Sigmoid colon (tissue), 7 donors: Measurements from ENCODE around the gene APOL6. TPM values are rescaled to one million over a fixed set of nuclear protein-coding genes. Genes with fewer than 3 reads are reported as not detected.

ENCODE experiments used
- DNase-seq: peaks from one replicate; pipeline ENCODE4 v3.0.0-alpha.2; 2019
- H3K27ac ChIP-seq, 4 donors: fragments of 200-600 bp; sonication (generic); one replicate each; pipeline ENCODE4 v1.5.1; 2016 to 2019; ENCODE audit warnings: mild to moderate bottlenecking in 1 of 4
- H3K27me3 ChIP-seq, 3 donors: fragments of 200-600 bp; sonication (generic); one replicate each; pipeline ENCODE4 v1.5.1; 2019; ENCODE audit warnings: mild to moderate bottlenecking in 1 of 3
- H3K36me3 ChIP-seq, 4 donors: fragments of 200-600 bp; sonication (generic); one replicate each; pipeline ENCODE4 v1.5.1; 2016 to 2019
- H3K4me1 ChIP-seq, 4 donors: fragments of 200-600 bp; sonication (generic); one replicate each; pipeline ENCODE4 v1.5.1; 2017 to 2019
- H3K4me3 ChIP-seq, 4 donors: fragments of 200-600 bp; sonication (generic); one replicate each; pipeline ENCODE4 v1.5.1; 2017 to 2019; ENCODE audit warnings: mild to moderate bottlenecking in 2 of 4, moderate library complexity in 1 of 4
- H3K9me3 ChIP-seq, 4 donors: fragments of 200-600 bp in 3 of 4; sonication (generic) in 3 of 4; one replicate each; pipeline versions ENCODE4 v1.5.1 to v1.6.1; 2013 to 2019
- EP300 ChIP-seq, 4 donors: sonication (generic); formaldehyde crosslinking; IDR thresholded peaks; one replicate each; pipeline ENCODE4 v1.6.1; 2017; ENCODE audit warnings: antibody characterized with exemption in 4 of 4
- POLR2A ChIP-seq, 2 donors: fragments of 450-650 bp; IDR thresholded peaks; one replicate each; pipeline ENCODE4 v1.6.1; 2016; ENCODE audit warnings: antibody characterized with exemption in 2 of 2, mild to moderate bottlenecking in 2 of 2, moderate library complexity in 2 of 2
- POLR2AphosphoS5 ChIP-seq, 4 donors: sonication (generic); formaldehyde crosslinking; IDR thresholded peaks; one replicate each; pipeline ENCODE4 v1.6.1; 2017; ENCODE audit warnings: antibody characterized with exemption in 4 of 4
- WGBS, 2 donors: extraction: QIAGEN DNeasy Blood & Tissue Kit; methylation state at CpG; one replicate each; pipeline ENCODE4 v1.1.7; 2013; 5-methylcytosine and 5-hydroxymethylcytosine counted together
- intact Hi-C: fragments of 100-400 bp; cut with DNase I; formaldehyde crosslinking; loops from one replicate; pipeline ENCODE4 v1.15.1; 2023
- polyA plus RNA-seq, 3 donors: library from polyadenylated mRNA; stranded (reverse); fragments of 200-250 nt; gene quantifications; one replicate each; pipeline ENCODE4 v1.2.3, GENCODE V29; 2013
- total RNA-seq, 4 donors: library from RNA; depleted of rRNA; stranded (reverse); fragments of >200 nt; gene quantifications; one replicate each; pipeline ENCODE4 v1.1.0, GENCODE V29; 2016
- TF ChIP-seq, protein P1 (sequence below), 4 experiments: fragments of 450-650 bp in 3 of 4; fragments of 200-600 bp in 1 of 4; IDR thresholded peaks; one replicate each; pipeline ENCODE4 v1.5.1; 2016 to 2019; ENCODE audit warnings: antibody characterized with exemption in 4 of 4, mild to moderate bottlenecking in 3 of 4, moderate library complexity in 2 of 4
- donor health status: healthy with polysubstance abuse.
- donor health status: Bipolar disorder and iron deficiency.
- donor health status: healthy.

APOL6 gene
- total and polyA plus RNA-seq, 7 donors, result 4.2 to 28.2 (median 16.8) TPM

DNA sequence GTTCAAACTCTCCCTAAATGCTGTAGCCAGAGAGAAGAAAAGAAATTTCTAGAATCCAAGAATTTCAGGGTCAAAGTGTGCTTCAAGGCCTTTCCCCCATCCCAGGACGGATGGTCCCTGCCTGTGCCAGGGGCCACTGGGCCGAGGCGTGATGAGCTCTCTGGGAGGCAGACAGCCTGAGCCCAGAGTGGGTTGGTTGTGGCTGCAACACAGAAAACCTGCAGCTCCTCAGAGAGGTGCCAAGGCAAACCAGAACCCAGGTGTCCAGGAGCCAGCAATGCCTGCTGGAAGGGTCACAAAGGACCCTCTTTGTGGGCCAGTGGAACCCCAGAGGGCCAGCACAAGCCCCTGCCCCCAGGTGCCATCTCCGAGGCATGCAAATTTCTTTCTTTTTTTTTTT is 2.6 kb upstream of the APOL6 start:
- intact Hi-C loops, result loop anchor here (5.0 kb wide), 1 partner anchor 112 kb away; no protein-coding TSS in a partner anchor

DNA sequence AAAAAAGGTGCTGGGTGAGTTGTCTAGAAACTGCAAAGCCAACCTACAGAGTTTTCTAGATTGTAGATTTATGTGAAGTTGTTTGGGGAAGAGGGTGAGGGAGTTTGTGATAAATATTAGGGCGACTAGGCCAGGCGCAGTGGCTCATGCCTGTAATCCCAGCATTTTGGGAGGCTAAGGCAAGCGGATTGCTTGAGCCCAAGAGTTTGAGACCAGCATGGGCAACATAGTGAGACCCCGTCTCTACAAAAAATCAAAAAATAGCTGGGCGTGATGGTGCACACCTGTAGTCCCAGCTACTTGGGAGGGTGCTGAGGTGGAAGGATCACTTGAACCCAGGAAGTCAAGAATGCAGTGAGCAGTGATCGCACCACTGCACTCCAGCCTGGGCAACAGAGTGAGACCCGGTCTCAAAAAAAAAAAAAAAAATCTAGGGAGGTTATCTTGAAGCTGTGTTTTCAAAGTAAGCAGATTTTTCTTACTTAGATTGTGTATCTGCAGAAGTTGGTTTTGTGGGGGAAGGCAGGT is 844 bp downstream of the APOL6 start:
- no peak for DNase-seq
- H3K4me3 ChIP-seq, result peak overlapping the region; percentile 58 to 74 (median 67)
- no peaks in the 10 kb centered on the region for H3K36me3 ChIP-seq
- intact Hi-C loops, result loop anchor here (5.0 kb wide), 1 partner anchor 108 kb away; no protein-coding TSS in a partner anchor
- peak overlapping the region; percentile 85 to 93 (median 91) for H3K27ac ChIP-seq
- WGBS, 2 donors, result 13 to 32% methylated on average over 7 of the region's 7 CpGs
- no peak for TF ChIP-seq EP300 (IDR thresholded peaks at IDR 0.05)
- TF ChIP-seq POLR2A (IDR thresholded peaks at IDR 0.05), result no peak
- TF ChIP-seq, protein P1, sequence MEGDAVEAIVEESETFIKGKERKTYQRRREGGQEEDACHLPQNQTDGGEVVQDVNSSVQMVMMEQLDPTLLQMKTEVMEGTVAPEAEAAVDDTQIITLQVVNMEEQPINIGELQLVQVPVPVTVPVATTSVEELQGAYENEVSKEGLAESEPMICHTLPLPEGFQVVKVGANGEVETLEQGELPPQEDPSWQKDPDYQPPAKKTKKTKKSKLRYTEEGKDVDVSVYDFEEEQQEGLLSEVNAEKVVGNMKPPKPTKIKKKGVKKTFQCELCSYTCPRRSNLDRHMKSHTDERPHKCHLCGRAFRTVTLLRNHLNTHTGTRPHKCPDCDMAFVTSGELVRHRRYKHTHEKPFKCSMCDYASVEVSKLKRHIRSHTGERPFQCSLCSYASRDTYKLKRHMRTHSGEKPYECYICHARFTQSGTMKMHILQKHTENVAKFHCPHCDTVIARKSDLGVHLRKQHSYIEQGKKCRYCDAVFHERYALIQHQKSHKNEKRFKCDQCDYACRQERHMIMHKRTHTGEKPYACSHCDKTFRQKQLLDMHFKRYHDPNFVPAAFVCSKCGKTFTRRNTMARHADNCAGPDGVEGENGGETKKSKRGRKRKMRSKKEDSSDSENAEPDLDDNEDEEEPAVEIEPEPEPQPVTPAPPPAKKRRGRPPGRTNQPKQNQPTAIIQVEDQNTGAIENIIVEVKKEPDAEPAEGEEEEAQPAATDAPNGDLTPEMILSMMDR (IDR thresholded peaks at IDR 0.05), result no peak
- TF ChIP-seq POLR2AphosphoS5 (IDR thresholded peaks at IDR 0.05), result no peak
- no peaks in the 10 kb centered on the region for H3K9me3 ChIP-seq
- H3K27me3 ChIP-seq, result no peaks in the 10 kb centered on the region
- H3K4me1 ChIP-seq, result peaks cover 0 to 44% (median 34%) of the 10 kb centered on the region in 4 donors

More for the DNA sequence above, 2.6 kb upstream of the APOL6 start:
- Histone ChIP-seq H3K4me3 (no peak overlapping the region), H3K4me1 (peaks cover 0 to 38% (median 32%) of the 10 kb centered on the region in 4 donors), H3K27me3 (no peaks in the 10 kb centered on the region), H3K36me3 (no peaks in the 10 kb centered on the region), H3K27ac (no peak overlapping the region), H3K9me3 (no peaks in the 10 kb centered on the region)
- TF ChIP-seq POLR2AphosphoS5 (IDR thresholded peaks at IDR 0.05) (no peak), EP300 (IDR thresholded peaks at IDR 0.05) (no peak), POLR2A (IDR thresholded peaks at IDR 0.05) (no peak)
- DNase-seq, result no peak
- WGBS, 2 donors, result 94 to 95% methylated on average over 4 of the region's 4 CpGs

DNA sequence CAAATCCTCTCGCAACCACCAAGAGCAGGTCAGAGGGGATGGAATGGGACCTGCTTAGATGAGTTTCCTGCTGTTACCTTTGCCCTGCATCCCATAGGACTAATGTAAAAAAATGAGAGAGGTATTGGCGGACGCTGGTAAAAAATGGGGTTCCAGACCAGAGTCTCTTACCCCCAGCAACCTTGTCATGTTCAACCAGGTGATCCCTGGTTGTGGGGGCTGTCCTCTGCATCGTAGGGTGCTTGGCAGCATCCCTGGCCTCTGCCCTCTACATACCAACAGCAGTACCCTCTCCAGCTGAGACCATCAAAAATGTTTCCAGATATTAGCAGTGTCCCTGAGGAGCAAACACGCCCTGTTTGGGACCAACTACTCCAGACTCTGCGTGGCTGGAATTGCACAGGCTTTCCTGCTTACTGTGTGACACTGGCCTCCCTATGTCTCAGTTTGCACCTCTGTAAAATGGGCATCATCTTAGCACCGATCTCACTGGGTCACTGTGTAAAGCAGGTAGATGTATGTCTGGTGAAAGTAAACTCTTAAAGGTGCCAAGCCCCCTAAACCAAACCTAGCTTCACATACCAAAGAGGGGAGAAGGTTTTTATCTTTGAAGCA is 1.5 kb downstream of the APOL6 start:
- TF ChIP-seq POLR2AphosphoS5 (IDR thresholded peaks at IDR 0.05) (no peak), EP300 (IDR thresholded peaks at IDR 0.05) (no peak), POLR2A (IDR thresholded peaks at IDR 0.05) (no peak)
- TF ChIP-seq, protein P1 (IDR thresholded peaks at IDR 0.05), result no peak
- DNase-seq, result no peak
- Histone ChIP-seq H3K27me3 (no peaks in the 10 kb centered on the region), H3K4me1 (peaks cover 0 to 44% (median 34%) of the 10 kb centered on the region in 4 donors), H3K36me3 (no peaks in the 10 kb centered on the region), H3K4me3 (peak overlapping the region; percentile 58 to 74 (median 67)), H3K27ac (peak overlapping the region; percentile 85 to 93 (median 91)), H3K9me3 (no peaks in the 10 kb centered on the region)
- intact Hi-C loops, result loop anchor here (5.0 kb wide), 1 partner anchor 108 kb away; no protein-coding TSS in a partner anchor
- 57 to 68% methylated on average over 7 of the region's 7 CpGs for WGBS, 2 donors

DNA sequence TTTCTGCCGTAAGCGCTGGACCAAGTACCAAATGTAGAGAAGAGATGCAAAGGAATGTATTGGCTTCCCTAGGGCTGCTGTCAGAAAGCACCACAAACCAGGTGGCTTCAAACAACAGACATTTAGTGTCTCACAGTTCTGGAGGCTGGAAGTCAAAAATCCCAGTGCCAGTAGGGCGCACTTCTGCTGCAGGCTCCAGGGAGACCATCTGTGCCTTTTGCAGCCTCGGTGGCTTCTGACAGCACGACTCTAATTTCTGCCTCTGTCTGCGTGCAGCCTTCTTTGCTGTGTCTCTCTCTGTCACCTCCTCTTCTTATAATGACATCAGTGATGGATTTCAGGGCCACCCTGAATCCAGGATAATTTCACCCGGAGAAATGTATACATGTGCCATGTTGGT is 2.8 kb downstream of the APOL6 start:
- peaks cover 0 to 10% (median 2%) of the 10 kb centered on the region in 4 donors for H3K36me3 ChIP-seq
- H3K27me3 ChIP-seq, result no peaks in the 10 kb centered on the region
- DNase-seq, result no peak
- TF ChIP-seq POLR2AphosphoS5 (IDR thresholded peaks at IDR 0.05) (no peak), EP300 (IDR thresholded peaks at IDR 0.05) (no peak), POLR2A (IDR thresholded peaks at IDR 0.05) (no peak)
- TF ChIP-seq, protein P1 (IDR thresholded peaks at IDR 0.05), result no peak
- peaks cover 0 to 44% (median 34%) of the 10 kb centered on the region in 4 donors for H3K4me1 ChIP-seq
- 90 to 99% methylated on average over 7 of the region's 7 CpGs for WGBS, 2 donors
- no peak overlapping the region for H3K27ac ChIP-seq
- H3K4me3 ChIP-seq, result no peak overlapping the region
- no peaks in the 10 kb centered on the region for H3K9me3 ChIP-seq
- intact Hi-C loops, result no loop called here

DNA sequence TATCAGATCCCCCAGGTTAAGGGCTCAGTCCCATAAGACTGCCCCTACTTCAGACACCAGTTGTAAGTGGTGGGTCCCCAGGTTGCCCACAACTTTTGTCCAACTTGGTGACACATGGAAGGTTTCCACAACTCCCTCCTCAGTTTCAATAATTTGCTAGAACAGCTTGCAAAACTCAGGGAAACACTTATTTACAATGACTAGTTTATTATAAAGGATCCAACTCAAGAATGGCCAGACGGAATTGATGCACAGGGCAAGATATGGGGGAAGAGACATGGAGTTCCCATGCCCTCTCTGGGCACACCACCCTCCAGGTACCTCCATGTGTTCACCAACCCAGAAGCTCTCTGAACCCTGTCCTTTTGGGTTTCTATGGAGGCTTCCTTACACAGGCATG is 5.6 kb downstream of the APOL6 start:
- peaks cover 0 to 27% (median 22%) of the 10 kb centered on the region in 4 donors for H3K4me1 ChIP-seq
- DNase-seq, result no peak
- H3K27me3 ChIP-seq, result no peaks in the 10 kb centered on the region
- WGBS, 2 donors, result 83 to 85% methylated on average over 1 of the region's 1 CpG
- no peak overlapping the region for H3K4me3 ChIP-seq
- intact Hi-C loops, result no loop called here
- no peak overlapping the region for H3K27ac ChIP-seq
- TF ChIP-seq POLR2AphosphoS5 (IDR thresholded peaks at IDR 0.05) (no peak), POLR2A (IDR thresholded peaks at IDR 0.05) (no peak), EP300 (IDR thresholded peaks at IDR 0.05) (no peak)
- TF ChIP-seq, protein P1 (IDR thresholded peaks at IDR 0.05), result no peak
- H3K9me3 ChIP-seq, result no peaks in the 10 kb centered on the region
- peaks cover 3 to 38% (median 16%) of the 10 kb centered on the region in 4 donors for H3K36me3 ChIP-seq
